ENCODE data around the gene BAIAP2L2. TPM values are rescaled to one million over a fixed set of nuclear protein-coding genes. Genes with fewer than 3 reads are reported as not detected.

Gene BAIAP2L2, protein sequence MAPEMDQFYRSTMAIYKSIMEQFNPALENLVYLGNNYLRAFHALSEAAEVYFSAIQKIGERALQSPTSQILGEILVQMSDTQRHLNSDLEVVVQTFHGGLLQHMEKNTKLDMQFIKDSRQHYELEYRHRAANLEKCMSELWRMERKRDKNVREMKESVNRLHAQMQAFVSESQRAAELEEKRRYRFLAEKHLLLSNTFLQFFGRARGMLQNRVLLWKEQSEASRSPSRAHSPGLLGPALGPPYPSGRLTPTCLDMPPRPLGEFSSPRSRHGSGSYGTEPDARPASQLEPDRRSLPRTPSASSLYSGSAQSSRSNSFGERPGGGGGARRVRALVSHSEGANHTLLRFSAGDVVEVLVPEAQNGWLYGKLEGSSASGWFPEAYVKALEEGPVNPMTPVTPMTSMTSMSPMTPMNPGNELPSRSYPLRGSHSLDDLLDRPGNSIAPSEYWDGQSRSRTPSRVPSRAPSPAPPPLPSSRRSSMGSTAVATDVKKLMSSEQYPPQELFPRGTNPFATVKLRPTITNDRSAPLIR
- total RNA-seq = 1 to 10 TPM in 2 of 4 donors, under 1 TPM in 2; 0.44 to 2.3 (median 1.2) TPM

GRCh38 chr22:38110008-38110862 lies at the start of gene BAIAP2L2:
Gene BAIAP2L2 (minus strand): TSS chr22:38110684. CDS start chr22:38110525, 159 bp downstream.
- TF ChIP-seq, protein P1, sequence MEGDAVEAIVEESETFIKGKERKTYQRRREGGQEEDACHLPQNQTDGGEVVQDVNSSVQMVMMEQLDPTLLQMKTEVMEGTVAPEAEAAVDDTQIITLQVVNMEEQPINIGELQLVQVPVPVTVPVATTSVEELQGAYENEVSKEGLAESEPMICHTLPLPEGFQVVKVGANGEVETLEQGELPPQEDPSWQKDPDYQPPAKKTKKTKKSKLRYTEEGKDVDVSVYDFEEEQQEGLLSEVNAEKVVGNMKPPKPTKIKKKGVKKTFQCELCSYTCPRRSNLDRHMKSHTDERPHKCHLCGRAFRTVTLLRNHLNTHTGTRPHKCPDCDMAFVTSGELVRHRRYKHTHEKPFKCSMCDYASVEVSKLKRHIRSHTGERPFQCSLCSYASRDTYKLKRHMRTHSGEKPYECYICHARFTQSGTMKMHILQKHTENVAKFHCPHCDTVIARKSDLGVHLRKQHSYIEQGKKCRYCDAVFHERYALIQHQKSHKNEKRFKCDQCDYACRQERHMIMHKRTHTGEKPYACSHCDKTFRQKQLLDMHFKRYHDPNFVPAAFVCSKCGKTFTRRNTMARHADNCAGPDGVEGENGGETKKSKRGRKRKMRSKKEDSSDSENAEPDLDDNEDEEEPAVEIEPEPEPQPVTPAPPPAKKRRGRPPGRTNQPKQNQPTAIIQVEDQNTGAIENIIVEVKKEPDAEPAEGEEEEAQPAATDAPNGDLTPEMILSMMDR (IDR thresholded peaks at IDR 0.05; ENCODE audit: low read depth) = no peak

GRCh38 chr22:38155703-38156102 lies 45.2 kb upstream of the BAIAP2L2 start:
- TF ChIP-seq, protein P1 (IDR thresholded peaks at IDR 0.05; ENCODE audit: low read depth) = no peak

- TF ChIP-seq, protein P1 (IDR thresholded peaks at IDR 0.05; ENCODE audit: low read depth) = no peak
These were observed 43.5 kb upstream of the BAIAP2L2 start for GRCh38 chr22:38153821-38154562.

- TF ChIP-seq, protein P1 (IDR thresholded peaks at IDR 0.05; ENCODE audit: low read depth) = no peak
These were observed 40.6 kb upstream of the BAIAP2L2 start for GRCh38 chr22:38151126-38151500.

GRCh38 chr22:38148245-38148644 lies 37.8 kb upstream of the BAIAP2L2 start:
- TF ChIP-seq, protein P1 (IDR thresholded peaks at IDR 0.05; ENCODE audit: low read depth) = no peak

- TF ChIP-seq, protein P1 (IDR thresholded peaks at IDR 0.05; ENCODE audit: low read depth) = no peak
These were observed 33.5 kb upstream of the BAIAP2L2 start for GRCh38 chr22:38144025-38144405.
